Neural cell (in vitro differentiated cells): ENCODE measurements around the gene NIPBL. TPM values are rescaled to one million over a fixed set of nuclear protein-coding genes. Genes with fewer than 3 reads are reported as not detected.

Experiments
- H2AFZ ChIP-seq: fragments of 200-600, 300-800 bp; sonication (generic), shearing (Covaris generic); 2 replicates; pipeline ENCODE4 v1.6.0; 2014; ENCODE audit warnings: low read depth, mild to moderate bottlenecking, antibody characterized with exemption, low read length, moderate library complexity
- H3F3A ChIP-seq: fragments of 200-600 bp; shearing (Covaris generic); 2 replicates; pipeline ENCODE4 v1.6.1; 2016; ENCODE audit warnings: mild to moderate bottlenecking, moderate library complexity, mixed read lengths, antibody characterized with exemption, low read length; ENCODE audit not compliant: insufficient read depth, poor library complexity, severe bottlenecking
- H3K27ac ChIP-seq: fragments of 200-600, 300-800 bp; sonication (generic), shearing (Covaris generic); 2 replicates; pipeline ENCODE4 v1.5.1; 2014; ENCODE audit warnings: mild to moderate bottlenecking, low read length, moderate library complexity
- H3K27me3 ChIP-seq: fragments of 300-800, 200-600 bp; sonication (generic), shearing (Covaris generic); 2 replicates; pipeline ENCODE4 v1.6.0; 2014; ENCODE audit warnings: mild to moderate bottlenecking, low read depth, low read length, moderate library complexity; ENCODE audit not compliant: insufficient read depth
- H3K36me3 ChIP-seq: fragments of 300-800, 200-600 bp; sonication (generic), shearing (Covaris generic); 2 replicates; pipeline ENCODE4 v1.5.1; 2014; ENCODE audit warnings: mild to moderate bottlenecking, antibody characterized with exemption, low read length, moderate library complexity; ENCODE audit not compliant: insufficient read depth
- H3K4me2 ChIP-seq: fragments of 300-800, 200-600 bp; sonication (generic), shearing (Covaris generic); 2 replicates; pipeline ENCODE4 v1.6.0; 2014; ENCODE audit warnings: mild to moderate bottlenecking, low read length
- H3K4me3 ChIP-seq: fragments of 300-800, 200-600 bp; sonication (generic), shearing (Covaris generic); 2 replicates; pipeline ENCODE4 v1.5.1; 2014; ENCODE audit warnings: mild to moderate bottlenecking, low read length, moderate library complexity
- H3K79me2 ChIP-seq: fragments of 200-600 bp; shearing (Covaris generic); replicated peaks from 2 replicates; pipeline ENCODE4 v1.6.0; 2014; ENCODE audit warnings: mild to moderate bottlenecking, low read length, moderate library complexity; ENCODE audit not compliant: insufficient read depth
- H3K9ac ChIP-seq: fragments of 300-800, 200-600 bp; sonication (generic), shearing (Covaris generic); 2 replicates; pipeline ENCODE4 v1.6.1; 2016; ENCODE audit warnings: mild to moderate bottlenecking, low read length, mixed read lengths
- H3K9me2 ChIP-seq: fragments of 200-600 bp; shearing (Covaris generic); 2 replicates; pipeline ENCODE4 v1.6.1; 2016; ENCODE audit warnings: mild to moderate bottlenecking, low read length, mixed read lengths; ENCODE audit not compliant: insufficient read depth
- H3K9me3 ChIP-seq: fragments of 200-600, 300-800 bp; sonication (generic), shearing (Covaris generic); 2 replicates; pipeline ENCODE4 v1.6.1; 2016; ENCODE audit warnings: mild to moderate bottlenecking, mixed run types, low read length, moderate library complexity, mixed read lengths
- H4K20me1 ChIP-seq: fragments of 200-600 bp; shearing (Covaris generic); 2 replicates; pipeline ENCODE4 v1.6.1; 2016; ENCODE audit warnings: mild to moderate bottlenecking, mixed run types; ENCODE audit not compliant: insufficient read depth
- EP300 ChIP-seq: fragments of 450-650 bp; conservative IDR thresholded peaks from 2 replicates; pipeline ENCODE4 v1.6.1; 2014; ENCODE audit warnings: antibody characterized with exemption, mild to moderate bottlenecking, moderate library complexity; ENCODE audit not compliant: poor library complexity, severe bottlenecking
- EZH2 ChIP-seq: fragments of 200-600, 300-800 bp; shearing (Covaris generic), sonication (generic); IDR thresholded peaks from 2 replicates; pipeline ENCODE4 v1.6.1; 2014; ENCODE audit warnings: antibody characterized with exemption, low read length, borderline replicate concordance, mild to moderate bottlenecking; ENCODE audit not compliant: insufficient read depth, poor library complexity, severe bottlenecking
- MXI1 ChIP-seq: fragments of 450-650 bp; conservative IDR thresholded peaks from 2 replicates; pipeline ENCODE4 v1.6.1; 2014; ENCODE audit warnings: antibody characterized with exemption, mild to moderate bottlenecking; ENCODE audit not compliant: poor library complexity, severe bottlenecking
- POLR2AphosphoS5 ChIP-seq: IDR thresholded peaks from 2 replicates; pipeline ENCODE4 v1.6.1; 2012
- RAD21 ChIP-seq: fragments of 450-650 bp; conservative IDR thresholded peaks from 2 replicates; pipeline ENCODE4 v1.6.1; 2014; ENCODE audit warnings: antibody characterized with exemption, mild to moderate bottlenecking, moderate library complexity
- REST ChIP-seq: IDR thresholded peaks from 2 replicates; pipeline ENCODE4 v1.6.1; 2012; ENCODE audit warnings: borderline replicate concordance
- SMC3 ChIP-seq: fragments of 450-650 bp; conservative IDR thresholded peaks from 2 replicates; pipeline ENCODE4 v1.6.1; 2014; ENCODE audit warnings: antibody characterized with exemption, mild to moderate bottlenecking, moderate library complexity; ENCODE audit not compliant: poor library complexity
- TAF1 ChIP-seq: IDR thresholded peaks from 2 replicates; pipeline ENCODE4 v1.6.1; 2012; ENCODE audit warnings: low read depth
- polyA plus RNA-seq: library from polyadenylated mRNA; depleted of rRNA; stranded (reverse); fragments of >200 nt; gene quantifications from 2 replicates; pipeline ENCODE4 v1.2.3, GENCODE V29; 2014
- TF ChIP-seq, protein P1 (sequence below): fragments of 450-650 bp; IDR thresholded peaks from 2 replicates; pipeline ENCODE4 v1.5.1; 2014; ENCODE audit warnings: antibody characterized with exemption, mild to moderate bottlenecking, moderate library complexity; ENCODE audit not compliant: poor library complexity, severe bottlenecking

Gene NIPBL
- polyA plus RNA-seq, 1 donor from 2014 or later: 27.5 TPM

DNA sequence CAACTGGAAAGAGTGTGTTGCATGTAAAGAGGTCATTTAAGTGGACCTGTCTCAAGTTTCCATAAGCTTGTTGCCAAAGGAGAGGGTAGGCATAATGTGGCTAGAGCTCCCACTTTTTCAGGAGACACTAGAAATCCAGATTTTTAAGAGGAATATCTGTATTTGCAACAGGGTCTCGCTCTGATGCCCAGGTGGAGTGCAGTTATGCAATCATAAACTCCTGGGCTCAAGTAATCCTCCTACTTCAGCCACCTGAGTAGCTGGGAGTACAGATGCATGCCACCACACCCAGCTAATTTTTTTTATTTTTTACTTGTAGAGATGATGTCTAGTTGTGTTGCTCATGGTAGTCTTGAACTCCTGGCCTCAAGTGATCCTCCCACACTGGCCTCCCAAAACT lies 183.5 kb downstream of the NIPBL start:
- Histone ChIP-seq H3K9ac (no peak overlapping the region), H3F3A (no peaks in the 10 kb centered on the region), H3K27ac (no peak overlapping the region), H3K9me3 (no peaks in the 10 kb centered on the region), H3K4me3 (no peak overlapping the region), H3K27me3 (no peaks in the 10 kb centered on the region), H3K79me2 (no peaks in the 10 kb centered on the region), H3K4me2 (no peak overlapping the region), H4K20me1 (no peaks in the 10 kb centered on the region), H3K36me3 (peaks cover 11% of the 10 kb centered on the region), H2AFZ (no peak overlapping the region), H3K9me2 (no peaks in the 10 kb centered on the region)
- TF ChIP-seq EZH2: no peak
- no peak for TF ChIP-seq MXI1
- no peak for TF ChIP-seq TAF1
- TF ChIP-seq, protein P1, sequence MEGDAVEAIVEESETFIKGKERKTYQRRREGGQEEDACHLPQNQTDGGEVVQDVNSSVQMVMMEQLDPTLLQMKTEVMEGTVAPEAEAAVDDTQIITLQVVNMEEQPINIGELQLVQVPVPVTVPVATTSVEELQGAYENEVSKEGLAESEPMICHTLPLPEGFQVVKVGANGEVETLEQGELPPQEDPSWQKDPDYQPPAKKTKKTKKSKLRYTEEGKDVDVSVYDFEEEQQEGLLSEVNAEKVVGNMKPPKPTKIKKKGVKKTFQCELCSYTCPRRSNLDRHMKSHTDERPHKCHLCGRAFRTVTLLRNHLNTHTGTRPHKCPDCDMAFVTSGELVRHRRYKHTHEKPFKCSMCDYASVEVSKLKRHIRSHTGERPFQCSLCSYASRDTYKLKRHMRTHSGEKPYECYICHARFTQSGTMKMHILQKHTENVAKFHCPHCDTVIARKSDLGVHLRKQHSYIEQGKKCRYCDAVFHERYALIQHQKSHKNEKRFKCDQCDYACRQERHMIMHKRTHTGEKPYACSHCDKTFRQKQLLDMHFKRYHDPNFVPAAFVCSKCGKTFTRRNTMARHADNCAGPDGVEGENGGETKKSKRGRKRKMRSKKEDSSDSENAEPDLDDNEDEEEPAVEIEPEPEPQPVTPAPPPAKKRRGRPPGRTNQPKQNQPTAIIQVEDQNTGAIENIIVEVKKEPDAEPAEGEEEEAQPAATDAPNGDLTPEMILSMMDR: no peak
- no peak for TF ChIP-seq POLR2AphosphoS5
- no peak for TF ChIP-seq SMC3
- TF ChIP-seq REST: no peak

DNA sequence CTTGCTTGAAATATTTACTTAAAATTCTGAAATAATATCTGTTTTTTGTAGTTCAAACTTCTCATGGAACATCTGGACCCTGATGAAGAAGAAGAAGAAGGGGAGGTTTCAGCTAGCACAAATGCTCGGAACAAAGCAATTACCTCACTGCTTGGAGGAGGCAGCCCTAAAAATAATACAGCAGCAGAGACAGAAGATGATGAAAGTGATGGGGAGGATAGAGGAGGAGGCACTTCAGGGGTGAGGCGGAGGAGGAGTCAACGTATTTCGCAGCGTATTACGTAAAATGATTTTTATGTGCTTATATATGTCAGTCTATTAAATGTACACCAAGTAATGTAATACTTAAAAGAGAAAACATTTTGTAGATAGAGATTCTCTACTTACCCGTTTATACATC lies 187.2 kb downstream of the NIPBL start:
- Histone ChIP-seq H4K20me1 (no peaks in the 10 kb centered on the region), H3K36me3 (peaks cover 11% of the 10 kb centered on the region), H3K4me3 (no peak overlapping the region), H3K27me3 (no peaks in the 10 kb centered on the region), H3F3A (no peaks in the 10 kb centered on the region), H3K27ac (no peak overlapping the region), H3K9me2 (no peaks in the 10 kb centered on the region), H3K9me3 (no peaks in the 10 kb centered on the region), H3K9ac (no peak overlapping the region), H3K79me2 (no peaks in the 10 kb centered on the region), H3K4me2 (no peak overlapping the region), H2AFZ (no peak overlapping the region)
- TF ChIP-seq REST (no peak), TAF1 (no peak), EP300 (no peak), MXI1 (no peak), RAD21 (no peak), POLR2AphosphoS5 (no peak), EZH2 (no peak), SMC3 (no peak)
- TF ChIP-seq, protein P1: no peak
